ENCODE data around the gene MAT2A.

MAT2A gene

DNA sequence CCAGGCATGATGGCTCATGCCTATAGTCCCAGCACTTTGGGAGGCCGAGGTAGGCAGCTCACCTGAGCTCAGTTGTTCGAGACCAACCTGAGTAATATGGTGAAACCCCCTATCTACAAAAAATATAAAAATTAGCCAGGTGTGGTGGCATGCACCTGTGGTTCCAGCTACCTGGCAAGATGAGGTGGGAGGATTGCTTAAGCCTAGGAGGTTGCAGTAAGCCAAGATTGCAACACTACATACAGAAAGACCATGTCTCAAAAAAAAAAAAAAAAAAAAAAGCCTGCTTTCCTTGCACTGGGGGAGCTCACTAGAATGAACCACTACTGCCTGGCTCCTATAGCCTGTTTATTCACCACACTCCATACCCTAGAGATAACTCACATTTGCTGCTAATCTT, 7.4 kb upstream of the MAT2A start:
- no peak overlapping the region for H2AFZ ChIP-seq (ENCODE audit: low read length)
- H3K4me2 ChIP-seq (ENCODE audit: insufficient read depth, low read length, poor library complexity, severe bottlenecking) = no peak overlapping the region
- H3K27ac ChIP-seq (replicated peaks; ENCODE audit: low read length) = no peak overlapping the region
- DNase-seq (ENCODE audit: low spot score) = no peak
- no peak overlapping the region for H3K23ac ChIP-seq (ENCODE audit: low read depth, low read length, poor library complexity)
- no peak overlapping the region for H2BK120ac ChIP-seq (ENCODE audit: low read depth, low read length)
- H2BK12ac ChIP-seq (ENCODE audit: low read length) = no peak overlapping the region
- no peaks in the 10 kb centered on the region for H3K79me1 ChIP-seq (ENCODE audit: low read depth, low read length)
- H3K4ac ChIP-seq (ENCODE audit: low read length) = no peak overlapping the region
- H2BK5ac ChIP-seq (ENCODE audit: low read length) = no peak overlapping the region
- no peaks in the 10 kb centered on the region for H3K36me3 ChIP-seq (replicated peaks in 1 of 2; ENCODE audit: control insufficient read depth in 2 of 2, insufficient read depth in 2 of 2, low read length in 2 of 2)
- H4K8ac ChIP-seq (ENCODE audit: low read depth, low read length) = no peak overlapping the region
- H3K9me3 ChIP-seq (replicated peaks in 1 of 2; ENCODE audit: control insufficient read depth in 2 of 2, insufficient read depth in 1 of 2, low read depth in 1 of 2, low read length in 2 of 2) = no peaks in the 10 kb centered on the region
- H2BK15ac ChIP-seq (ENCODE audit: low read length) = no peak overlapping the region
- no peak overlapping the region for H2AK5ac ChIP-seq (ENCODE audit: low read depth, low read length)
- no peak overlapping the region for H3K9ac ChIP-seq (ENCODE audit: low read depth, low read length, poor library complexity)
- H3K27me3 ChIP-seq (ENCODE audit: control insufficient read depth in 3 of 3, insufficient read depth in 3 of 3, low read depth in 1 of 3, low read length in 3 of 3) = peaks cover 0 to 4% (median 0%) of the 10 kb centered on the region in 3 experiments
- H3K18ac ChIP-seq (ENCODE audit: low read length) = no peak overlapping the region
- H3K4me3 ChIP-seq (ENCODE audit: low read length in 2 of 2) = no peak overlapping the region
- no peak overlapping the region for H4K91ac ChIP-seq (ENCODE audit: low read depth, low read length, poor library complexity)
- no peak overlapping the region for H3K14ac ChIP-seq (ENCODE audit: low read length)
- no CpG with 5 or more reads among the region's 2 CpGs for WGBS, 2 donors (ENCODE audit: extremely low coverage in 2 of 2, insufficient read length in 2 of 2, insufficient replicate concordance in 1 of 2)
- no peaks in the 10 kb centered on the region for H3K4me1 ChIP-seq (ENCODE audit: control insufficient read depth in 2 of 2, insufficient read depth in 1 of 2, low read depth in 1 of 2, low read length in 2 of 2)

DNA sequence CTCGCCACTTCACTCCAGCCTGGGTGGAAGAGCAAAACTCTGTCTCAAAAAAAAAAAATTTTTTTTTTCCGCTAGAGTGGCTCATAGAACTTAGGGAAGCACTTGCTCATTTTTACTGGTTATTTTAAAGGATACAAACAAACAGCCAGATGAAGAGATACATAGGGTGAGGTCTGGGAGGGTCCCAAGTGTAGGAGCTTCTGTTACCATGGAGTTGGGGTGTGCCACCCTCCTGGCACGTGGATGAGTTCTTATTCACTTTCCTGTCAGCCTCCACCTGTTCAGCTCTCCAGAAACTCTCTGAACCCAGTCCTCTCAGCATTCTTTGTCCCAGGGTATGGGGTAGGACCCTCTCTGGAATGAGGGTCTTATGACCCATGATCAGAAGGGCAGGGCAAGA, 4.9 kb upstream of the MAT2A start:
- Histone ChIP-seq H3K23ac (ENCODE audit: low read depth, low read length, poor library complexity) (no peak overlapping the region), H3K4ac (ENCODE audit: low read length) (no peak overlapping the region), H4K8ac (ENCODE audit: low read depth, low read length) (no peak overlapping the region), H3K4me1 (ENCODE audit: control insufficient read depth in 2 of 2, insufficient read depth in 1 of 2, low read depth in 1 of 2, low read length in 2 of 2) (peaks cover 4 to 6% of the 10 kb centered on the region in 2 donors), H2AFZ (ENCODE audit: low read length) (no peak overlapping the region), H2BK12ac (ENCODE audit: low read length) (no peak overlapping the region), H3K36me3 (replicated peaks in 1 of 2; ENCODE audit: control insufficient read depth in 2 of 2, insufficient read depth in 2 of 2, low read length in 2 of 2) (no peaks in the 10 kb centered on the region), H2AK5ac (ENCODE audit: low read depth, low read length) (no peak overlapping the region), H3K18ac (ENCODE audit: low read length) (no peak overlapping the region), H2BK120ac (ENCODE audit: low read depth, low read length) (no peak overlapping the region), H3K9me3 (replicated peaks in 1 of 2; ENCODE audit: control insufficient read depth in 2 of 2, insufficient read depth in 1 of 2, low read depth in 1 of 2, low read length in 2 of 2) (no peaks in the 10 kb centered on the region), H3K4me3 (ENCODE audit: low read length in 2 of 2) (no peak overlapping the region), H3K27ac (replicated peaks; ENCODE audit: low read length) (no peak overlapping the region), H3K4me2 (ENCODE audit: insufficient read depth, low read length, poor library complexity, severe bottlenecking) (no peak overlapping the region), H4K91ac (ENCODE audit: low read depth, low read length, poor library complexity) (no peak overlapping the region), H3K27me3 (ENCODE audit: control insufficient read depth in 3 of 3, insufficient read depth in 3 of 3, low read depth in 1 of 3, low read length in 3 of 3) (no peaks in the 10 kb centered on the region), H3K79me1 (ENCODE audit: low read depth, low read length) (no peaks in the 10 kb centered on the region), H2BK15ac (ENCODE audit: low read length) (no peak overlapping the region), H3K14ac (ENCODE audit: low read length) (no peak overlapping the region), H2BK5ac (ENCODE audit: low read length) (no peak overlapping the region), H3K9ac (ENCODE audit: low read depth, low read length, poor library complexity) (no peak overlapping the region)
- WGBS, 2 donors (ENCODE audit: extremely low coverage in 2 of 2, insufficient read length in 2 of 2, insufficient replicate concordance in 1 of 2) = no CpG with 5 or more reads among the region's 3 CpGs
- no peak for DNase-seq (ENCODE audit: low spot score)

- Histone ChIP-seq H2AFZ (ENCODE audit: low read length) (no peak overlapping the region), H2AK5ac (ENCODE audit: low read depth, low read length) (no peak overlapping the region), H3K79me1 (ENCODE audit: low read depth, low read length) (no peaks in the 10 kb centered on the region), H3K9me3 (replicated peaks in 1 of 2; ENCODE audit: control insufficient read depth in 2 of 2, insufficient read depth in 1 of 2, low read depth in 1 of 2, low read length in 2 of 2) (no peaks in the 10 kb centered on the region), H3K14ac (ENCODE audit: low read length) (no peak overlapping the region), H3K36me3 (replicated peaks in 1 of 2; ENCODE audit: control insufficient read depth in 2 of 2, insufficient read depth in 2 of 2, low read length in 2 of 2) (peaks cover 0 to 4% of the 10 kb centered on the region in 2 donors), H2BK120ac (ENCODE audit: low read depth, low read length) (no peak overlapping the region), H4K91ac (ENCODE audit: low read depth, low read length, poor library complexity) (no peak overlapping the region), H3K18ac (ENCODE audit: low read length) (no peak overlapping the region), H3K27ac (replicated peaks; ENCODE audit: low read length) (no peak overlapping the region), H3K4me2 (ENCODE audit: insufficient read depth, low read length, poor library complexity, severe bottlenecking) (no peak overlapping the region), H3K27me3 (ENCODE audit: control insufficient read depth in 3 of 3, insufficient read depth in 3 of 3, low read depth in 1 of 3, low read length in 3 of 3) (no peaks in the 10 kb centered on the region), H2BK12ac (ENCODE audit: low read length) (no peak overlapping the region), H3K9ac (ENCODE audit: low read depth, low read length, poor library complexity) (no peak overlapping the region), H3K4me3 (ENCODE audit: low read length in 2 of 2) (no peak overlapping the region), H2BK5ac (ENCODE audit: low read length) (no peak overlapping the region), H4K8ac (ENCODE audit: low read depth, low read length) (no peak overlapping the region), H3K4ac (ENCODE audit: low read length) (no peak overlapping the region), H2BK15ac (ENCODE audit: low read length) (no peak overlapping the region), H3K23ac (ENCODE audit: low read depth, low read length, poor library complexity) (no peak overlapping the region), H3K4me1 (ENCODE audit: control insufficient read depth in 2 of 2, insufficient read depth in 1 of 2, low read depth in 1 of 2, low read length in 2 of 2) (peaks cover 4 to 6% of the 10 kb centered on the region in 2 donors)
- WGBS, 2 donors (ENCODE audit: extremely low coverage in 2 of 2, insufficient read length in 2 of 2, insufficient replicate concordance in 1 of 2) = no CpG with 5 or more reads among the region's 3 CpGs
- no peak for DNase-seq (ENCODE audit: low spot score)
Measured at GRCh38 chr2:85534881-85535280, 4.1 kb upstream of the MAT2A start.

- no CpG with 5 or more reads among the region's 3 CpGs for WGBS, 2 donors (ENCODE audit: extremely low coverage in 2 of 2, insufficient read length in 2 of 2, insufficient replicate concordance in 1 of 2)
- no peak for DNase-seq (ENCODE audit: low spot score)
- Histone ChIP-seq H2AK5ac (ENCODE audit: low read depth, low read length) (no peak overlapping the region), H3K18ac (ENCODE audit: low read length) (no peak overlapping the region), H3K27me3 (ENCODE audit: control insufficient read depth in 3 of 3, insufficient read depth in 3 of 3, low read depth in 1 of 3, low read length in 3 of 3) (no peaks in the 10 kb centered on the region), H3K4ac (ENCODE audit: low read length) (no peak overlapping the region), H3K23ac (ENCODE audit: low read depth, low read length, poor library complexity) (no peak overlapping the region), H2AFZ (ENCODE audit: low read length) (no peak overlapping the region), H3K79me1 (ENCODE audit: low read depth, low read length) (no peaks in the 10 kb centered on the region), H4K8ac (ENCODE audit: low read depth, low read length) (no peak overlapping the region), H4K91ac (ENCODE audit: low read depth, low read length, poor library complexity) (no peak overlapping the region), H2BK5ac (ENCODE audit: low read length) (no peak overlapping the region), H3K14ac (ENCODE audit: low read length) (no peak overlapping the region), H2BK120ac (ENCODE audit: low read depth, low read length) (no peak overlapping the region), H3K4me1 (ENCODE audit: control insufficient read depth in 2 of 2, insufficient read depth in 1 of 2, low read depth in 1 of 2, low read length in 2 of 2) (peaks cover 6 to 10% of the 10 kb centered on the region in 2 donors), H3K9ac (ENCODE audit: low read depth, low read length, poor library complexity) (no peak overlapping the region), H2BK12ac (ENCODE audit: low read length) (no peak overlapping the region), H3K4me2 (ENCODE audit: insufficient read depth, low read length, poor library complexity, severe bottlenecking) (no peak overlapping the region), H3K27ac (replicated peaks; ENCODE audit: low read length) (no peak overlapping the region), H3K9me3 (replicated peaks in 1 of 2; ENCODE audit: control insufficient read depth in 2 of 2, insufficient read depth in 1 of 2, low read depth in 1 of 2, low read length in 2 of 2) (no peaks in the 10 kb centered on the region), H2BK15ac (ENCODE audit: low read length) (no peak overlapping the region), H3K36me3 (replicated peaks in 1 of 2; ENCODE audit: control insufficient read depth in 2 of 2, insufficient read depth in 2 of 2, low read length in 2 of 2) (peaks cover 3 to 20% of the 10 kb centered on the region in 2 donors), H3K4me3 (ENCODE audit: low read length in 2 of 2) (no peak overlapping the region)
Measured at GRCh38 chr2:85536479-85536878, 2.5 kb upstream of the MAT2A start.
